ENCODE data around the gene NR2F1-AS1. TPM values are rescaled to one million over a fixed set of nuclear protein-coding genes. Genes with fewer than 3 reads are reported as not detected.

Gene NR2F1-AS1
- total and polyA plus RNA-seq, 2 donors (not counting 1 experiment from before 2014, with no cell fraction given) = not detected

- Histone ChIP-seq H3K36me3 (replicated peaks in 1 of 2; ENCODE audit: control extremely low read depth in 1 of 2, control insufficient read depth in 1 of 2, extremely low read depth in 1 of 2, insufficient read depth in 2 of 2, low read length in 1 of 2) (no peaks in the 10 kb centered on the region), H3K9ac (ENCODE audit: low read length) (no peak overlapping the region), H2AFZ (ENCODE audit: insufficient read depth, low read depth, low read length, poor library complexity, severe bottlenecking) (no peak overlapping the region), H3K27ac (ENCODE audit: low read length in 2 of 2) (no peak overlapping the region), H3K4me1 (ENCODE audit: control insufficient read depth in 2 of 2, insufficient read depth in 2 of 2, low read length in 2 of 2) (no peaks in the 10 kb centered on the region), H3K4me3 (ENCODE audit: control extremely low read depth in 1 of 5, extremely low read depth in 1 of 5, insufficient read depth in 1 of 5, low read depth in 2 of 5, low read length in 4 of 5) (no peak overlapping the region), H3K27me3 (replicated peaks in 1 of 4; ENCODE audit: control extremely low read depth in 1 of 4, control insufficient read depth in 3 of 4, insufficient read depth in 4 of 4, low read length in 3 of 4) (no peaks in the 10 kb centered on the region), H4K20me1 (ENCODE audit: control insufficient read depth, insufficient read depth, low read length, poor library complexity, severe bottlenecking) (no peaks in the 10 kb centered on the region), H3K79me2 (ENCODE audit: control insufficient read depth, insufficient read depth, low read length) (no peaks in the 10 kb centered on the region), H3K4me2 (replicated peaks; ENCODE audit: low read depth, low read length, poor library complexity, severe bottlenecking) (no peak overlapping the region), H3K9me3 (ENCODE audit: control extremely low read depth in 1 of 3, control insufficient read depth in 2 of 3, insufficient read depth in 1 of 3, low read length in 2 of 3) (no peaks in the 10 kb centered on the region)
- WGBS (ENCODE audit: insufficient coverage) = no CpG with 5 or more reads among the region's 1 CpG
- no peak for TF ChIP-seq EZH2 (IDR thresholded peaks at IDR 0.05; ENCODE audit: borderline replicate concordance, insufficient read depth, low read depth, low read length, poor library complexity, severe bottlenecking)
- TF ChIP-seq, protein P1, sequence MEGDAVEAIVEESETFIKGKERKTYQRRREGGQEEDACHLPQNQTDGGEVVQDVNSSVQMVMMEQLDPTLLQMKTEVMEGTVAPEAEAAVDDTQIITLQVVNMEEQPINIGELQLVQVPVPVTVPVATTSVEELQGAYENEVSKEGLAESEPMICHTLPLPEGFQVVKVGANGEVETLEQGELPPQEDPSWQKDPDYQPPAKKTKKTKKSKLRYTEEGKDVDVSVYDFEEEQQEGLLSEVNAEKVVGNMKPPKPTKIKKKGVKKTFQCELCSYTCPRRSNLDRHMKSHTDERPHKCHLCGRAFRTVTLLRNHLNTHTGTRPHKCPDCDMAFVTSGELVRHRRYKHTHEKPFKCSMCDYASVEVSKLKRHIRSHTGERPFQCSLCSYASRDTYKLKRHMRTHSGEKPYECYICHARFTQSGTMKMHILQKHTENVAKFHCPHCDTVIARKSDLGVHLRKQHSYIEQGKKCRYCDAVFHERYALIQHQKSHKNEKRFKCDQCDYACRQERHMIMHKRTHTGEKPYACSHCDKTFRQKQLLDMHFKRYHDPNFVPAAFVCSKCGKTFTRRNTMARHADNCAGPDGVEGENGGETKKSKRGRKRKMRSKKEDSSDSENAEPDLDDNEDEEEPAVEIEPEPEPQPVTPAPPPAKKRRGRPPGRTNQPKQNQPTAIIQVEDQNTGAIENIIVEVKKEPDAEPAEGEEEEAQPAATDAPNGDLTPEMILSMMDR (IDR thresholded peaks at IDR 0.05) = no peak
- intact Hi-C loops (cut with micrococcal nuclease) = no loop called here
- H3K27me3 Mint-ChIP-seq = no peaks in the 10 kb centered on the region
- DNase-seq (no peak), ATAC-seq (ENCODE audit: low read depth) (no peak)
- ChIA-PET CTCF (no interaction called here), POLR2A (no interaction called here)
- no peak overlapping the region for H3K4me3 Mint-ChIP-seq
- no peaks in the 10 kb centered on the region for H3K4me1 Mint-ChIP-seq
- no peak overlapping the region for H3K27ac Mint-ChIP-seq
- H3K9me3 Mint-ChIP-seq (ENCODE audit: insufficient read depth) = no peaks in the 10 kb centered on the region
These were observed 67.7 kb downstream of the NR2F1-AS1 start for GRCh38 chr5:93513298-93513697.

- H3K9ac ChIP-seq (ENCODE audit: low read length) = no peak overlapping the region
- H3K27ac ChIP-seq (ENCODE audit: low read length in 2 of 2) = no peak overlapping the region
- no peaks in the 10 kb centered on the region for H3K27me3 ChIP-seq (replicated peaks in 1 of 4; ENCODE audit: control extremely low read depth in 1 of 4, control insufficient read depth in 3 of 4, insufficient read depth in 4 of 4, low read length in 3 of 4)
- H4K20me1 ChIP-seq (ENCODE audit: control insufficient read depth, insufficient read depth, low read length, poor library complexity, severe bottlenecking) = no peaks in the 10 kb centered on the region
- Mint-ChIP-seq H3K27me3 (no peaks in the 10 kb centered on the region), H3K27ac (no peak overlapping the region), H3K4me1 (no peaks in the 10 kb centered on the region), H3K4me3 (no peak overlapping the region), H3K9me3 (ENCODE audit: insufficient read depth) (no peaks in the 10 kb centered on the region)
- H3K4me1 ChIP-seq (ENCODE audit: control insufficient read depth in 2 of 2, insufficient read depth in 2 of 2, low read length in 2 of 2) = no peaks in the 10 kb centered on the region
- intact Hi-C loops (cut with micrococcal nuclease) = no loop called here
- no peaks in the 10 kb centered on the region for H3K79me2 ChIP-seq (ENCODE audit: control insufficient read depth, insufficient read depth, low read length)
- H3K36me3 ChIP-seq (replicated peaks in 1 of 2; ENCODE audit: control extremely low read depth in 1 of 2, control insufficient read depth in 1 of 2, extremely low read depth in 1 of 2, insufficient read depth in 2 of 2, low read length in 1 of 2) = no peaks in the 10 kb centered on the region
- ATAC-seq (ENCODE audit: low read depth) (no peak), DNase-seq (no peak)
- no peak overlapping the region for H2AFZ ChIP-seq (ENCODE audit: insufficient read depth, low read depth, low read length, poor library complexity, severe bottlenecking)
- H3K4me2 ChIP-seq (replicated peaks; ENCODE audit: low read depth, low read length, poor library complexity, severe bottlenecking) = no peak overlapping the region
- no peak overlapping the region for H3K4me3 ChIP-seq (ENCODE audit: control extremely low read depth in 1 of 5, extremely low read depth in 1 of 5, insufficient read depth in 1 of 5, low read depth in 2 of 5, low read length in 4 of 5)
- ChIA-PET CTCF (no interaction called here), POLR2A (no interaction called here)
- TF ChIP-seq, protein P1 (IDR thresholded peaks at IDR 0.05) = no peak
- no peak for TF ChIP-seq EZH2 (IDR thresholded peaks at IDR 0.05; ENCODE audit: borderline replicate concordance, insufficient read depth, low read depth, low read length, poor library complexity, severe bottlenecking)
- no peaks in the 10 kb centered on the region for H3K9me3 ChIP-seq (ENCODE audit: control extremely low read depth in 1 of 3, control insufficient read depth in 2 of 3, insufficient read depth in 1 of 3, low read length in 2 of 3)
- no CpG with 5 or more reads among the region's 3 CpGs for WGBS (ENCODE audit: insufficient coverage)
These were observed 68.2 kb downstream of the NR2F1-AS1 start for GRCh38 chr5:93512799-93513198.
